ENCODE measurements around the gene GLRX5. TPM values are rescaled to one million over a fixed set of nuclear protein-coding genes. Genes with fewer than 3 reads are reported as not detected.

Gene GLRX5
- total RNA-seq, 4 donors from 2014 or later: 28.0 to 83.2 (median 74.0) TPM

DNA sequence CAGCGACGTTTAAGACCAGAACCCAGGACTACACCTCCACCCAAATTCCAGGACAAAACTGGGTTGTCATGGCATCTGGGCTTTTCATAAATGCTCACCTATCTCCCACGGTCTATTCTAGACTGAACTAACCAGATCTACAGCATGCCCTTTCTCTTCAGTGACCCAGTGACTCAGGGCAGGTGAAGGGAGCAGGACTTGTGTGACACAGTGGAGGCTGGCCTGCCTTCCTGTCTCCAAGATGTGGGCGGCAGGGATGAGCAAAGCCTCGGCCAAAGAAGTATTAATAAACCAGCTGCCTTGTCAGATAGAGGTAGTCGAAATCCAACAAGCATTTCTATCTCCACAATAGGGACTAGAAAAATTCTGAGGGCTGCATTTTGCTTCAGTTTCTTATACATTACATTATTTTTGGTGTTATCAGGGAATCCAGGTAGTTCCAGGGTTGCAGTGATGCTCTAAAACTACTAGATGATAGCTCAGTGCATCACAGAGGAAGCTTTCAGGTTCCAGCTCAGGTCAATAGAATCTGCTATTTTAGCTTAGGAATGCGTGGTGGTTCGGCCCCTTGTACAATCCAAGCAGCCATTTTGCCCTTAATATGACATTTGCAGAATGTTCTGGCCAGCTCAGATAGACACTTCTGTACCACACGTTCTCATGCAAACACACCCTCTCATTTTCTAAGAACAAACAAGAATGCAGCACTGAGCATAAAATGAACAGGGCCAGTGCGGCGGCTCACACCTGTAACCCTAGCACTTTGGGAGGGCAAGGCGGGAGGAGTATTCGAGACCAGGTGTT is 4.2 kb upstream of the GLRX5 start:
- Histone ChIP-seq H3K27ac (peak overlapping the region in 2 of 4 donors; percentile 13 to 14), H3K9me3 (no peaks in the 10 kb centered on the region), H3K36me3 (no peaks in the 10 kb centered on the region), H3K4me1 (peaks cover 71 to 78% of the 10 kb centered on the region in 2 donors), H3K27me3 (no peaks in the 10 kb centered on the region), H3K4me3 (no peak overlapping the region)
- no peak for DNase-seq
- no peak for TF ChIP-seq POLR2A (IDR thresholded peaks at IDR 0.05)
- TF ChIP-seq, protein P1, sequence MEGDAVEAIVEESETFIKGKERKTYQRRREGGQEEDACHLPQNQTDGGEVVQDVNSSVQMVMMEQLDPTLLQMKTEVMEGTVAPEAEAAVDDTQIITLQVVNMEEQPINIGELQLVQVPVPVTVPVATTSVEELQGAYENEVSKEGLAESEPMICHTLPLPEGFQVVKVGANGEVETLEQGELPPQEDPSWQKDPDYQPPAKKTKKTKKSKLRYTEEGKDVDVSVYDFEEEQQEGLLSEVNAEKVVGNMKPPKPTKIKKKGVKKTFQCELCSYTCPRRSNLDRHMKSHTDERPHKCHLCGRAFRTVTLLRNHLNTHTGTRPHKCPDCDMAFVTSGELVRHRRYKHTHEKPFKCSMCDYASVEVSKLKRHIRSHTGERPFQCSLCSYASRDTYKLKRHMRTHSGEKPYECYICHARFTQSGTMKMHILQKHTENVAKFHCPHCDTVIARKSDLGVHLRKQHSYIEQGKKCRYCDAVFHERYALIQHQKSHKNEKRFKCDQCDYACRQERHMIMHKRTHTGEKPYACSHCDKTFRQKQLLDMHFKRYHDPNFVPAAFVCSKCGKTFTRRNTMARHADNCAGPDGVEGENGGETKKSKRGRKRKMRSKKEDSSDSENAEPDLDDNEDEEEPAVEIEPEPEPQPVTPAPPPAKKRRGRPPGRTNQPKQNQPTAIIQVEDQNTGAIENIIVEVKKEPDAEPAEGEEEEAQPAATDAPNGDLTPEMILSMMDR (IDR thresholded peaks at IDR 0.05 in 4 of 5, conservative IDR thresholded peaks at IDR 0.05 in 1 of 5): no peak
- no peak for ATAC-seq
- in situ Hi-C loops (cut with MboI; ENCODE audit: low sequenced_read_pairs in 4 of 4) (loop anchor here in 3 of 4 donors (5.0 to 25.0 kb wide), 3 partner anchors 88 to 393 kb away; partner anchors contain the start of gene DICER1 (in 1 of the 3)), intact Hi-C loops (cut with DNase I; ENCODE audit: low total_unique reads) (loop anchor here (10.0 kb wide), 2 partner anchors 236 to 376 kb away; partner anchors contain the start of gene DICER1)

DNA sequence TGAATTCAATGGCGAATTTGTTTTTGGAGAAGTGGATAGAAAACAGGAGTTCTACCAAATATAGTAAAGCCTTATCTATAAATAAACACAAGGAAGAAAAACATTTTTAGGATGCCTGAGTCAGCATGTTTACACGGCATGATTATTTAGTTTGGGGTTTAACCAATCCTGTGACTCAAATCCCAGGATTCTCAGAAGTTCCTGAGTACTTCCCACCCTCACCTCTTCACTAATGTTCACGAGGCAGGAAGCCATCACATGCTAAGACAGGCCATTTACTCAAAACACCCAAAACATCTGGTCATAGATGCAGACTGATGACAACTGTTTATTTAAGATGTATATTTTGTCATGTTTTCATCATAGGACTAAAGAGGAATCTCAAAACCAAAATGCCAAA is 3.4 kb upstream of the GLRX5 start:
- Histone ChIP-seq H3K36me3 (no peaks in the 10 kb centered on the region), H3K27ac (peak overlapping the region in 1 of 4 donors; percentile 13), H3K27me3 (no peaks in the 10 kb centered on the region), H3K4me3 (no peak overlapping the region), H3K9me3 (no peaks in the 10 kb centered on the region), H3K4me1 (peaks cover 79 to 82% of the 10 kb centered on the region in 2 donors)
- no peak for DNase-seq
- no peak for TF ChIP-seq POLR2A (IDR thresholded peaks at IDR 0.05)
- TF ChIP-seq, protein P1 (IDR thresholded peaks at IDR 0.05 in 4 of 5, conservative IDR thresholded peaks at IDR 0.05 in 1 of 5): no peak
- in situ Hi-C loops (cut with MboI; ENCODE audit: low sequenced_read_pairs in 4 of 4): loop anchor here in 3 of 4 donors (5.0 to 25.0 kb wide), 3 partner anchors 89 to 394 kb away; partner anchors contain the start of gene DICER1 (in 1 of the 3)
- intact Hi-C loops (cut with DNase I; ENCODE audit: low total_unique reads): loop anchor here (10.0 kb wide), 2 partner anchors 237 to 377 kb away; partner anchors contain the start of gene DICER1
- no peak for ATAC-seq

DNA sequence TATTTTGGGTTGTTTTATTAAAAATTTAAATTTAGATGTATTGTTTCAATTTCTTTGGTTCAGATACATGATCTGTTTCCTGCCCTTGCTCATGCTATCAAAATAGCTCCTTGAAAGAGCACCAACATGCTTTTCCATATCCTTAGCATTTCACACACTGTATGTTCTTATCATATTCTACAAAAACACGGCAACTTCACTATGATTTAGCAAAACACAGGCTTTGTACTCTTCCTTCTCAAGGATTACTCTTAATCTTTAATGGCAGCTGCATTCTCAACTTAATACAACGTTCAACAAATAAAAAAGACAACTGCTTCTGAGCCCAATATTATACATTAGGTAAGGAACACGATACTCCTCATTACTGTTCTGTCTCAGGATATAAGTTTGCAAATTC is 2.9 kb upstream of the GLRX5 start:
- intact Hi-C loops (cut with DNase I; ENCODE audit: low total_unique reads): loop anchor here (10.0 kb wide), 2 partner anchors 237 to 377 kb away; partner anchors contain the start of gene DICER1
- TF ChIP-seq, protein P1 (IDR thresholded peaks at IDR 0.05 in 4 of 5, conservative IDR thresholded peaks at IDR 0.05 in 1 of 5): no peak
- TF ChIP-seq POLR2A (IDR thresholded peaks at IDR 0.05): no peak

DNA sequence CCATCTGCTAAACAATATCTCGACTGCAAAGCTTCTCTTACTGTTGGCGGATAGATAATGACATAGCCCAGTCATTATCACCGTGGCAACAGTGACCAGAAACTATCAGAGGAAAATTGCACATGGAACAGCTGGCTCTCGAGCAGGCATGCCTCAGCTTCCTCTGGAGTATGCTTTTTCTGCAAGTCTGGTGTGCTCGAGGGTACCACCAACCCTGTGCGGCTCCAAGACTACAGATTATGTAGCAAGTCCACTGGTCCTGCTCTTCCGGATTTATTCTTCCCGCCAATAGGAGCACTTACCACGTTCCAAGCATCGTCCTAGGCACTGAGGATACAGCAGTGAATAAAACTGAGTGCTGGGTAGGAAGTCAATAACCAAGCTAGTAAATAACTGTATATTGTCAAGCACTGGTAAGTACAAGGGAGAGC is 1.4 kb upstream of the GLRX5 start:
- TF ChIP-seq, protein P1 (IDR thresholded peaks at IDR 0.05 in 4 of 5, conservative IDR thresholded peaks at IDR 0.05 in 1 of 5): no peak
- TF ChIP-seq POLR2A (IDR thresholded peaks at IDR 0.05): no peak
- H3K36me3 ChIP-seq: no peaks in the 10 kb centered on the region
- intact Hi-C loops (cut with DNase I; ENCODE audit: low total_unique reads) (loop anchor here (10.0 kb wide), 2 partner anchors 239 to 379 kb away; partner anchors contain the start of gene DICER1), in situ Hi-C loops (cut with MboI; ENCODE audit: low sequenced_read_pairs in 4 of 4) (loop anchor here in 3 of 4 donors (5.0 to 25.0 kb wide), 3 partner anchors 91 to 396 kb away; partner anchors contain the start of gene DICER1 (in 1 of the 3))
- peak overlapping the region; percentile 80 to 99 (median 94) for H3K4me3 ChIP-seq
- ATAC-seq: no peak
- no peaks in the 10 kb centered on the region for H3K27me3 ChIP-seq
- DNase-seq: no peak
- no peaks in the 10 kb centered on the region for H3K9me3 ChIP-seq
- H3K4me1 ChIP-seq: peaks cover 84 to 87% of the 10 kb centered on the region in 2 donors
- peak overlapping the region; percentile 89 to 95 (median 92) for H3K27ac ChIP-seq

More for the DNA sequence above, 2.9 kb upstream of the GLRX5 start:
- ATAC-seq (no peak), DNase-seq (no peak)
- H3K36me3 ChIP-seq: no peaks in the 10 kb centered on the region
- no peak overlapping the region for H3K27ac ChIP-seq
- H3K4me1 ChIP-seq: peaks cover 82 to 84% of the 10 kb centered on the region in 2 donors
- no peaks in the 10 kb centered on the region for H3K9me3 ChIP-seq
- no peaks in the 10 kb centered on the region for H3K27me3 ChIP-seq
- peak overlapping the region in 1 of 4 donors; percentile 1 for H3K4me3 ChIP-seq
- in situ Hi-C loops (cut with MboI; ENCODE audit: low sequenced_read_pairs in 4 of 4): loop anchor here in 3 of 4 donors (5.0 to 25.0 kb wide), 3 partner anchors 90 to 395 kb away; partner anchors contain the start of gene DICER1 (in 1 of the 3)

Measured in gastrocnemius medialis (tissue), 4 donors.